Uterus (tissue), 2 donors: Measurements from ENCODE around the gene IL13RA1.

Source experiments
- POLR2A ChIP-seq, 2 donors: fragments of 450-650 bp; IDR thresholded peaks; one replicate each; pipeline ENCODE4 v1.6.1; 2016; ENCODE audit warnings: antibody characterized with exemption in 2 of 2, mild to moderate bottlenecking in 1 of 2, moderate library complexity in 1 of 2
- TF ChIP-seq, protein P1 (sequence below), 4 experiments: fragments of 200-600 bp in 2 of 4; fragments of 450-650 bp in 2 of 4; sonication (generic) in 2 of 4; IDR thresholded peaks; one replicate each; pipeline ENCODE4 v1.5.1; 2016 to 2019; ENCODE audit warnings: antibody characterized with exemption in 4 of 4, mild to moderate bottlenecking in 2 of 4, moderate library complexity in 1 of 4

DNA sequence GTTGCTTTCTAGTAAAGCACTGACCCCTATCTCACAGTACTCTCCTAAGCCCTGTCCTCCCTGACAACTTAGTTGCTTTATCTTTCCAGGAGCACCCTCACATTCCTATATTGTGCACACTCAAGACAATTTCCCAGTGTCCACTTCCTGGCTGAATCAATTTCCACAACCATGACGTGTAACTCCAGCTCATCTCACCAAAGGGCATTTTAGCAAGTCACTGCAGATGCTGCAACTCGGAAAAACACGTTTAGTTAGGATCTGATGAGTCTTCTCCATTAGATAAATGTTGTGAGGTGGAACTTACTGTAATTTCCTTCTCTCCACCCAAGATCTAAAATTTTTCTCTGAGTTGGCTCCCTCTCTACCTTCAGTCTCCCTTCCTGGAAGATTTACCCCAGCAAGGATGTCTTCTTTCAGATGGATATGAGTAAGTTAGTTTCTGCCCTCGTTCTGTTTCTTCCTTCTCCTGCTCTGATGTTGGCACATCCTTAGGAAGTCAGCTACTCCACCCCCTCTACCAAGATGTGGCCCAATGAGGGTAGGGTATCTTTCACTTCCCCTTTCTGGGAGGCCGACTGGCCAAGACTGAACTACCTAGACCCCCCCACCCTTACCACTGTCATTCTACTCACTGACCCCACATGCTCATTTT lies 28.8 kb upstream of the IL13RA1 start:
- TF ChIP-seq POLR2A (IDR thresholded peaks at IDR 0.05): no peak
- TF ChIP-seq, protein P1, sequence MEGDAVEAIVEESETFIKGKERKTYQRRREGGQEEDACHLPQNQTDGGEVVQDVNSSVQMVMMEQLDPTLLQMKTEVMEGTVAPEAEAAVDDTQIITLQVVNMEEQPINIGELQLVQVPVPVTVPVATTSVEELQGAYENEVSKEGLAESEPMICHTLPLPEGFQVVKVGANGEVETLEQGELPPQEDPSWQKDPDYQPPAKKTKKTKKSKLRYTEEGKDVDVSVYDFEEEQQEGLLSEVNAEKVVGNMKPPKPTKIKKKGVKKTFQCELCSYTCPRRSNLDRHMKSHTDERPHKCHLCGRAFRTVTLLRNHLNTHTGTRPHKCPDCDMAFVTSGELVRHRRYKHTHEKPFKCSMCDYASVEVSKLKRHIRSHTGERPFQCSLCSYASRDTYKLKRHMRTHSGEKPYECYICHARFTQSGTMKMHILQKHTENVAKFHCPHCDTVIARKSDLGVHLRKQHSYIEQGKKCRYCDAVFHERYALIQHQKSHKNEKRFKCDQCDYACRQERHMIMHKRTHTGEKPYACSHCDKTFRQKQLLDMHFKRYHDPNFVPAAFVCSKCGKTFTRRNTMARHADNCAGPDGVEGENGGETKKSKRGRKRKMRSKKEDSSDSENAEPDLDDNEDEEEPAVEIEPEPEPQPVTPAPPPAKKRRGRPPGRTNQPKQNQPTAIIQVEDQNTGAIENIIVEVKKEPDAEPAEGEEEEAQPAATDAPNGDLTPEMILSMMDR (IDR thresholded peaks at IDR 0.05): no peak
